Uterus (tissue), 4 donors: ENCODE data around the gene PAMR1. TPM values are rescaled to one million over a fixed set of nuclear protein-coding genes. Genes with fewer than 3 reads are reported as not detected.
A peak's percentile ranks its signal among the peaks of the same experiment; 100 is the strongest.

Source experiments
- DNase-seq, 2 donors: peaks; one replicate each; pipeline ENCODE4 v3.0.0-alpha.2; 2019 to 2020
- H3K27ac ChIP-seq, 2 donors: fragments of 200-600 bp; sonication (generic); 1 replicate in 1 of 2; 2 replicates in 1 of 2; pipeline ENCODE4 v1.5.1; 2016 to 2018
- H3K27me3 ChIP-seq, 2 donors: fragments of 200-600 bp; sonication (generic); one replicate each; pipeline ENCODE4 v1.5.1; 2018 to 2019; ENCODE audit warnings: control low read depth in 1 of 2
- H3K36me3 ChIP-seq, 2 donors: fragments of 200-600 bp; sonication (generic); one replicate each; pipeline ENCODE4 v1.5.1; 2019; ENCODE audit warnings: control low read depth in 1 of 2
- H3K4me1 ChIP-seq, 2 donors: fragments of 200-600 bp; sonication (generic); one replicate each; pipeline ENCODE4 v1.5.1; 2018 to 2019; ENCODE audit warnings: control low read depth in 1 of 2
- H3K4me3 ChIP-seq, 2 donors: fragments of 200-600 bp; sonication (generic); 1 replicate in 1 of 2; 2 replicates in 1 of 2; pipeline ENCODE4 v1.5.1; 2018 to 2019; ENCODE audit warnings: mild to moderate bottlenecking in 1 of 2
- H3K9me3 ChIP-seq, 2 donors: fragments of 200-600 bp; sonication (generic); one replicate each; pipeline ENCODE4 v1.5.1; 2019; ENCODE audit warnings: control low read depth in 1 of 2
- CTCF ChIP-seq, 4 experiments: fragments of 200-600 bp in 2 of 4; fragments of 450-650 bp in 2 of 4; sonication (generic) in 2 of 4; IDR thresholded peaks; one replicate each; pipeline ENCODE4 v1.5.1; 2016 to 2019; ENCODE audit warnings: antibody characterized with exemption in 4 of 4, mild to moderate bottlenecking in 2 of 4, moderate library complexity in 1 of 4
- POLR2A ChIP-seq, 2 donors: fragments of 450-650 bp; IDR thresholded peaks; one replicate each; pipeline ENCODE4 v1.6.1; 2016; ENCODE audit warnings: antibody characterized with exemption in 2 of 2, mild to moderate bottlenecking in 1 of 2, moderate library complexity in 1 of 2
- intact Hi-C: fragments of 100-400 bp; cut with DNase I; formaldehyde crosslinking; loops from one replicate; pipeline ENCODE4 v1.15.1; 2023; ENCODE audit warnings: low total_unique reads
- total RNA-seq, 4 donors: library from RNA; depleted of rRNA in 3 of 4; stranded (reverse); fragments of >200 nt in 3 of 4; gene quantifications; one replicate each; pipeline versions ENCODE4 v1.1.0 to v1.2.4, GENCODE V29; 2014 to 2023
- donor health status: DM: yes; HTN: yes; CAD: no.

PAMR1 gene
- total RNA-seq, 4 donors from 2014 or later = 26.8 to 172 (median 53.6) TPM

- TF ChIP-seq POLR2A (IDR thresholded peaks at IDR 0.05) (no peak), CTCF (IDR thresholded peaks at IDR 0.05) (no peak)
- Histone ChIP-seq H3K4me1 (peaks cover 0 to 6% of the 10 kb centered on the region in 2 donors), H3K4me3 (no peak overlapping the region), H3K9me3 (no peaks in the 10 kb centered on the region), H3K27me3 (no peaks in the 10 kb centered on the region), H3K27ac (peak overlapping the region in 1 of 2 donors; percentile 41), H3K36me3 (no peaks in the 10 kb centered on the region)
- no peak for DNase-seq
- intact Hi-C loops = no loop called here
Measured at GRCh38 chr11:35488117-35488516, 37.3 kb downstream of the PAMR1 start.

GRCh38 chr11:35487532-35488078, 37.8 kb downstream of the PAMR1 start:
- H3K27ac ChIP-seq = peak overlapping the region in 1 of 2 donors; percentile 41
- no peak overlapping the region for H3K4me3 ChIP-seq
- TF ChIP-seq CTCF (IDR thresholded peaks at IDR 0.05) (peak in 3 of 4 experiments; percentile 22 to 40 (median 30)), POLR2A (IDR thresholded peaks at IDR 0.05) (no peak)
- H3K36me3 ChIP-seq = no peaks in the 10 kb centered on the region
- H3K9me3 ChIP-seq = no peaks in the 10 kb centered on the region
- peak; percentile 31 to 48 for DNase-seq
- intact Hi-C loops = no loop called here
- peaks cover 0 to 6% of the 10 kb centered on the region in 2 donors for H3K4me1 ChIP-seq
- no peaks in the 10 kb centered on the region for H3K27me3 ChIP-seq

- TF ChIP-seq POLR2A (IDR thresholded peaks at IDR 0.05) (no peak), CTCF (IDR thresholded peaks at IDR 0.05) (no peak)
- intact Hi-C loops = no loop called here
- no peaks in the 10 kb centered on the region for H3K36me3 ChIP-seq
- no peak for DNase-seq
- no peak overlapping the region for H3K4me3 ChIP-seq
- peaks cover 0 to 6% of the 10 kb centered on the region in 2 donors for H3K4me1 ChIP-seq
- no peaks in the 10 kb centered on the region for H3K9me3 ChIP-seq
- H3K27ac ChIP-seq = peak overlapping the region in 1 of 2 donors; percentile 41
- H3K27me3 ChIP-seq = no peaks in the 10 kb centered on the region
Measured at GRCh38 chr11:35486934-35487333, 38.5 kb downstream of the PAMR1 start.

- no peak for DNase-seq
- H3K36me3 ChIP-seq = no peaks in the 10 kb centered on the region
- H3K4me3 ChIP-seq = no peak overlapping the region
- intact Hi-C loops = no loop called here
- no peaks in the 10 kb centered on the region for H3K9me3 ChIP-seq
- H3K27ac ChIP-seq = no peak overlapping the region
- TF ChIP-seq CTCF (IDR thresholded peaks at IDR 0.05) (no peak), POLR2A (IDR thresholded peaks at IDR 0.05) (no peak)
- H3K27me3 ChIP-seq = no peaks in the 10 kb centered on the region
- peaks cover 0 to 6% of the 10 kb centered on the region in 2 donors for H3K4me1 ChIP-seq
Measured at GRCh38 chr11:35486446-35486845, 39.0 kb downstream of the PAMR1 start.

- peak; percentile 77 to 78 for DNase-seq
- H3K4me1 ChIP-seq = peaks cover 0 to 6% of the 10 kb centered on the region in 2 donors
- no peak overlapping the region for H3K27ac ChIP-seq
- H3K9me3 ChIP-seq = no peaks in the 10 kb centered on the region
- intact Hi-C loops = no loop called here
- TF ChIP-seq CTCF (IDR thresholded peaks at IDR 0.05) (peak; percentile 75 to 91 (median 79)), POLR2A (IDR thresholded peaks at IDR 0.05) (no peak)
- H3K36me3 ChIP-seq = no peaks in the 10 kb centered on the region
- no peak overlapping the region for H3K4me3 ChIP-seq
- no peaks in the 10 kb centered on the region for H3K27me3 ChIP-seq
Measured at GRCh38 chr11:35485656-35486322, 39.6 kb downstream of the PAMR1 start.
